HG03439 (cell line): ENCODE data around the gene GNPAT.

Experiments
- ATAC-seq: cut with Tn5 transposase; IDR thresholded peaks from one replicate; pipeline ENCODE4 v1.9.1; 2021; ENCODE audit warnings: mild to moderate bottlenecking, moderate library complexity; ENCODE audit not compliant: unreplicated experiment

GNPAT gene

GRCh38 chr1:231240883-231241735 is at the start of gene GNPAT:
TSS of gene GNPAT (plus strand) at chr1:231241212. CDS start at chr1:231241379, 167 bp downstream.
- peak; percentile 94 for ATAC-seq

GRCh38 chr1:231192620-231193163 is 48.3 kb upstream of the GNPAT start:
- ATAC-seq: no peak

GRCh38 chr1:231193710-231194340 is 47.2 kb upstream of the GNPAT start:
- ATAC-seq: no peak

GRCh38 chr1:231194476-231194842 is 46.6 kb upstream of the GNPAT start:
- no peak for ATAC-seq

GRCh38 chr1:231194843-231195516 is 46.0 kb upstream of the GNPAT start:
- no peak for ATAC-seq

- ATAC-seq: no peak
Measured at GRCh38 chr1:231196307-231196706, 44.7 kb upstream of the GNPAT start.

GRCh38 chr1:231196728-231197127 is 44.3 kb upstream of the GNPAT start:
- ATAC-seq: no peak

- ATAC-seq: no peak
Measured at GRCh38 chr1:231199868-231200267, 41.1 kb upstream of the GNPAT start.

- ATAC-seq: no peak
Measured at GRCh38 chr1:231200388-231201031, 40.5 kb upstream of the GNPAT start.

- no peak for ATAC-seq
Measured at GRCh38 chr1:231201375-231201978, 39.5 kb upstream of the GNPAT start.

GRCh38 chr1:231201979-231202633 is 38.9 kb upstream of the GNPAT start:
- no peak for ATAC-seq

- ATAC-seq: no peak
Measured at GRCh38 chr1:231203259-231204057, 37.6 kb upstream of the GNPAT start.

GRCh38 chr1:231206856-231207255 is 34.2 kb upstream of the GNPAT start:
- no peak for ATAC-seq

GRCh38 chr1:231207437-231207836 is 33.6 kb upstream of the GNPAT start:
- no peak for ATAC-seq

GRCh38 chr1:231208980-231209379 is 32.0 kb upstream of the GNPAT start:
- ATAC-seq: no peak

GRCh38 chr1:231209531-231209930 is 31.5 kb upstream of the GNPAT start:
- ATAC-seq: no peak

- ATAC-seq: no peak
Measured at GRCh38 chr1:231210126-231210525, 30.9 kb upstream of the GNPAT start.

- ATAC-seq: peak; percentile 85
Measured at GRCh38 chr1:231211005-231211857, 29.8 kb upstream of the GNPAT start.
